GM12878 (cell line): ENCODE data around the gene TEX54. TPM values are rescaled to one million over a fixed set of nuclear protein-coding genes. Genes with fewer than 3 reads are reported as not detected.
A peak's percentile ranks its signal among the peaks of the same experiment; 100 is the strongest.

Experiments used
- ATF2 ChIP-seq: IDR thresholded peaks from 2 replicates; pipeline ENCODE4 v1.6.1; 2012; ENCODE audit warnings: low read length, inconsistent platforms
- ATF3 ChIP-seq: IDR thresholded peaks from 2 replicates; pipeline ENCODE4 v1.6.1; 2011; ENCODE audit warnings: low read depth, mild to moderate bottlenecking, low read length, moderate library complexity, borderline replicate concordance; ENCODE audit errors: extremely low read depth
- CREM ChIP-seq: IDR thresholded peaks from 2 replicates; pipeline ENCODE4 v1.6.1; 2014; ENCODE audit warnings: antibody characterized with exemption, low read depth
- E4F1 ChIP-seq: fragments of 450-650 bp; IDR thresholded peaks from 2 replicates; pipeline ENCODE4 v1.6.1; 2018; ENCODE audit warnings: borderline replicate concordance, mild to moderate bottlenecking; ENCODE audit not compliant: partially characterized antibody
- EP300 ChIP-seq, 2 experiments: fragments of 150-350 bp in 1 of 2; IDR thresholded peaks; 2 replicates each; pipeline ENCODE4 v1.6.1; 2011 to 2012; ENCODE audit warnings: low read depth in 2 of 2, low read length in 2 of 2, borderline replicate concordance in 1 of 2, improper control_type of control experiment in 1 of 2, inconsistent platforms in 1 of 2; ENCODE audit not compliant: control insufficient read depth in 1 of 2
- ETV6 ChIP-seq, 2 experiments: fragments of 450-650 bp in 1 of 2; IDR thresholded peaks in 1 of 2; conservative IDR thresholded peaks in 1 of 2; 2 replicates each; pipeline ENCODE4 v1.6.1; 2014; ENCODE audit warnings: antibody characterized with exemption in 1 of 2, borderline replicate concordance in 1 of 2, low read depth in 1 of 2, mild to moderate bottlenecking in 1 of 2, moderate library complexity in 1 of 2
- HDAC2 ChIP-seq: fragments of 200-600 bp; sonication (generic); IDR thresholded peaks from 2 replicates; pipeline ENCODE4 v1.6.1; 2017
- IKZF2 ChIP-seq, 2 experiments: fragments of 450-650 bp; IDR thresholded peaks; 2 replicates each; pipeline ENCODE4 v1.6.1; 2017; ENCODE audit warnings: mild to moderate bottlenecking in 2 of 2, moderate library complexity in 2 of 2
- LARP7 ChIP-seq: fragments of 450-650 bp; IDR thresholded peaks from 2 replicates; pipeline ENCODE4 v1.6.1; 2017; ENCODE audit warnings: mild to moderate bottlenecking
- MEF2A ChIP-seq: IDR thresholded peaks from 2 replicates; pipeline ENCODE4 v1.6.1; 2011; ENCODE audit warnings: low read depth, mild to moderate bottlenecking, low read length, moderate library complexity; ENCODE audit not compliant: insufficient read depth
- MTA2 ChIP-seq: fragments of 450-650 bp; IDR thresholded peaks from 2 replicates; pipeline ENCODE4 v1.6.1; 2016; ENCODE audit warnings: low read depth, mild to moderate bottlenecking, moderate library complexity
- NFYA ChIP-seq: IDR thresholded peaks from 2 replicates; pipeline ENCODE4 v1.6.1; 2011; ENCODE audit warnings: low read depth, mild to moderate bottlenecking, low read length, improper control_type of control experiment, borderline replicate concordance
- PAX5 ChIP-seq: IDR thresholded peaks from 2 replicates; pipeline ENCODE4 v1.6.1; 2011; ENCODE audit warnings: low read depth, low read length, borderline replicate concordance
- POLR2A ChIP-seq: IDR thresholded peaks from 2 replicates; pipeline ENCODE4 v1.6.1; 2011; ENCODE audit warnings: low read depth, mild to moderate bottlenecking, low read length
- POLR2AphosphoS5 ChIP-seq: IDR thresholded peaks from 2 replicates; pipeline ENCODE4 v1.6.1; 2011; ENCODE audit warnings: mild to moderate bottlenecking, low read length, inconsistent platforms
- RFX5 ChIP-seq: IDR thresholded peaks from 2 replicates; pipeline ENCODE4 v1.6.1; 2011; ENCODE audit warnings: low read depth, low read length, improper control_type of control experiment
- SMAD1 ChIP-seq: fragments of 450-650 bp; IDR thresholded peaks from 2 replicates; pipeline ENCODE4 v1.6.1; 2018; ENCODE audit warnings: mild to moderate bottlenecking, low read depth; ENCODE audit not compliant: partially characterized antibody
- SREBF2 ChIP-seq: IDR thresholded peaks from 2 replicates; pipeline ENCODE4 v1.6.1; 2012; ENCODE audit warnings: mild to moderate bottlenecking, low read length
- ZBTB11 ChIP-seq: fragments of 450-650 bp; formaldehyde crosslinking; IDR thresholded peaks from 2 replicates; pipeline ENCODE4 v1.5.0; 2022; ENCODE audit warnings: mild to moderate bottlenecking, missing genetic modification characterization
- ZBTB33 ChIP-seq: fragments of 450-650 bp; IDR thresholded peaks from 2 replicates; pipeline ENCODE4 v1.6.1; 2017; ENCODE audit warnings: mild to moderate bottlenecking
- polyA plus RNA-seq, 11 experiments: library from polyadenylated mRNA; depleted of rRNA in 4 of 11; unstranded in 6 of 11; stranded (reverse) in 5 of 11; fragments of >200 nt; fragmentation: Nextera tagmentation in 4 of 11; fragmentation: Illumina TruSeq in 1 of 11; extraction: Ambion mirVana in 4 of 11; extraction: Trizol in 1 of 11; gene quantifications; 1 replicate in 1 of 11; 2 replicates in 10 of 11; pipeline versions ENCODE4 v1.2.1 to v1.2.3, GENCODE V29; 2011 to 2016; ENCODE audit warnings: inconsistent platforms in 2 of 11, missing spikeins in 2 of 11, low read depth in 1 of 11
- total RNA-seq, 4 experiments: library from RNA; depleted of rRNA in 3 of 4; stranded (reverse); fragments of >200 nt in 3 of 4; fragmentation: Illumina TruSeq in 1 of 4; extraction: Trizol in 1 of 4; gene quantifications; 2 replicates each; pipeline versions ENCODE4 v1.2.1 to v1.2.3, GENCODE V29; 2013 to 2021

Gene TEX54
- total and polyA plus RNA-seq, 10 of the 15 experiments (the other 5 are each of a cell fraction or from before 2014, with no cell fraction given), result 0.38 to 0.68 (median 0.51) TPM; not detected in 7

GRCh38 chr11:62855571-62856332 is 23.1 kb upstream of the TEX54 start (continued):
- TF ChIP-seq ZBTB11 (CRISPR knock-in tag) (peak; percentile 14; the same call in 1 of the 2 replicates), ATF3 (no peak), NFYA (no peak), MTA2 (peak; percentile 43; the same call in 1 of the 2 replicates), ZBTB33 (no peak), POLR2A (peak; percentile 99), IKZF2 (IDR thresholded peaks at IDR 0.05) (peak; percentile 71 to 74), EP300 (IDR thresholded peaks at IDR 0.05; ENCODE audit: borderline replicate concordance in 1 of 2, control insufficient read depth in 1 of 2, low read depth in 2 of 2, low read length in 2 of 2) (peak in 1 of 2 experiments; percentile 42; a peak in 2 of 4 replicates), MEF2A (0 out of 2 replicates have a peak, but pooled peaks have one; percentile 39), PAX5 (peak; percentile 78), HDAC2 (no peak), ETV6 (conservative IDR thresholded peaks at IDR 0.05 in 1 of 2, IDR thresholded peaks at IDR 0.05 in 1 of 2; ENCODE audit: borderline replicate concordance in 1 of 2, low read depth in 1 of 2) (no peak), POLR2AphosphoS5 (peak; percentile 100), SMAD1 (peak; percentile 94), LARP7 (peak; percentile 69), E4F1 (no peak), RFX5 (no peak), ATF2 (peak; percentile 56), CREM (peak; percentile 3; the same call in 1 of the 2 replicates), SREBF2 (no peak)
